Loucy (cell line): ENCODE results near the gene KATNAL1.

ENCODE experiments used
- CTCF ChIP-seq: fragments of 200-600 bp; sonication (generic); conservative IDR thresholded peaks from 2 replicates; pipeline ENCODE4 v1.5.1; 2014; ENCODE audit warnings: mild to moderate bottlenecking, antibody characterized with exemption, low read length
- EZH2phosphoT487 ChIP-seq: fragments of 200-600 bp; IDR thresholded peaks from 2 replicates; pipeline ENCODE4 v1.6.1; 2018; ENCODE audit warnings: antibody characterized with exemption, mild to moderate bottlenecking, moderate library complexity, borderline replicate concordance

GRCh38 chr13:30331331-30331771 lies 24.0 kb upstream of the KATNAL1 start:
- TF ChIP-seq EZH2phosphoT487 (no peak), CTCF (no peak)
